ENCODE data around the gene TDRD7. TPM values are rescaled to one million over a fixed set of nuclear protein-coding genes. Genes with fewer than 3 reads are reported as not detected.

TDRD7 gene
- total and polyA plus RNA-seq, 9 of the 15 experiments (the other 6 are each of a cell fraction or from before 2014, with no cell fraction given): 2.2 to 7.7 (median 5.2) TPM

DNA sequence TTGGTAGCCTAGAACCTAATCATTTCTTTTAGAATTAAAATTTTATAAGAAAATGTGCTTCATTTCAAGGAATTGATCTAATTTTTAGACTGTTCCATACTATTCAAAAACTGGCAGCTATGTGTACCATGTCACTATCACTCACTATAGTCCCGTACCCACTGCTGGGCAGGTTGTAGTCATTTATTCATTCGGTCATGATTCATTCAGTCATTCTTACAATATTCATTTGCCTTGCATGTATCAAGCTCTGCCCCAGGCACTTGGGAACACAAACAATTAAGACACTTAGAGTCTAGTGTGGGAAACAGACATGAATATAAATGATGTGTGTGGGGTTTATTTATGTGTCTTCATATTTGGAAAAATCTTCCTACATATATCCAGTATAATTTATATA lies 26.4 kb downstream of the TDRD7 start:
- TF ChIP-seq, protein P1, sequence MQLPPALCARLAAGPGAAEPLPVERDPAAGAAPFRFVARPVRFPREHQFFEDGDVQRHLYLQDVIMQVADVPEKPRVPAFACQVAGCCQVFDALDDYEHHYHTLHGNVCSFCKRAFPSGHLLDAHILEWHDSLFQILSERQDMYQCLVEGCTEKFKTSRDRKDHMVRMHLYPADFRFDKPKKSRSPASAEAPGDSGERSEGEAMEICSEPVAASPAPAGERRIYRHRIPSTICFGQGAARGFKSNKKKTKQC (CRISPR knock-in tag; IDR thresholded peaks at IDR 0.05): no peak
- TF ChIP-seq HNRNPL (IDR thresholded peaks at IDR 0.05; ENCODE audit: low read depth, low read length): no peak
- no peak for TF ChIP-seq NR2C1 (IDR thresholded peaks at IDR 0.05)
- TF ChIP-seq NR2C1 (tag; IDR thresholded peaks at IDR 0.05): no peak
- TF ChIP-seq SMAD3 (CRISPR knock-in tag; conservative IDR thresholded peaks at IDR 0.05): no peak
- TF ChIP-seq CBX1 (IDR thresholded peaks at IDR 0.05; ENCODE audit: low read depth): no peak
- no peak for TF ChIP-seq TOE1 (IDR thresholded peaks at IDR 0.05; ENCODE audit: borderline replicate concordance)
- TF ChIP-seq TOE1 (CRISPR knock-in tag; IDR thresholded peaks at IDR 0.05; ENCODE audit: borderline replicate concordance, low read depth): no peak
- TF ChIP-seq, protein P2, sequence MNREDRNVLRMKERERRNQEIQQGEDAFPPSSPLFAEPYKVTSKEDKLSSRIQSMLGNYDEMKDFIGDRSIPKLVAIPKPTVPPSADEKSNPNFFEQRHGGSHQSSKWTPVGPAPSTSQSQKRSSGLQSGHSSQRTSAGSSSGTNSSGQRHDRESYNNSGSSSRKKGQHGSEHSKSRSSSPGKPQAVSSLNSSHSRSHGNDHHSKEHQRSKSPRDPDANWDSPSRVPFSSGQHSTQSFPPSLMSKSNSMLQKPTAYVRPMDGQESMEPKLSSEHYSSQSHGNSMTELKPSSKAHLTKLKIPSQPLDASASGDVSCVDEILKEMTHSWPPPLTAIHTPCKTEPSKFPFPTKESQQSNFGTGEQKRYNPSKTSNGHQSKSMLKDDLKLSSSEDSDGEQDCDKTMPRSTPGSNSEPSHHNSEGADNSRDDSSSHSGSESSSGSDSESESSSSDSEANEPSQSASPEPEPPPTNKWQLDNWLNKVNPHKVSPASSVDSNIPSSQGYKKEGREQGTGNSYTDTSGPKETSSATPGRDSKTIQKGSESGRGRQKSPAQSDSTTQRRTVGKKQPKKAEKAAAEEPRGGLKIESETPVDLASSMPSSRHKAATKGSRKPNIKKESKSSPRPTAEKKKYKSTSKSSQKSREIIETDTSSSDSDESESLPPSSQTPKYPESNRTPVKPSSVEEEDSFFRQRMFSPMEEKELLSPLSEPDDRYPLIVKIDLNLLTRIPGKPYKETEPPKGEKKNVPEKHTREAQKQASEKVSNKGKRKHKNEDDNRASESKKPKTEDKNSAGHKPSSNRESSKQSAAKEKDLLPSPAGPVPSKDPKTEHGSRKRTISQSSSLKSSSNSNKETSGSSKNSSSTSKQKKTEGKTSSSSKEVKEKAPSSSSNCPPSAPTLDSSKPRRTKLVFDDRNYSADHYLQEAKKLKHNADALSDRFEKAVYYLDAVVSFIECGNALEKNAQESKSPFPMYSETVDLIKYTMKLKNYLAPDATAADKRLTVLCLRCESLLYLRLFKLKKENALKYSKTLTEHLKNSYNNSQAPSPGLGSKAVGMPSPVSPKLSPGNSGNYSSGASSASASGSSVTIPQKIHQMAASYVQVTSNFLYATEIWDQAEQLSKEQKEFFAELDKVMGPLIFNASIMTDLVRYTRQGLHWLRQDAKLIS (CRISPR knock-in tag; IDR thresholded peaks at IDR 0.05): no peak
- no peak for TF ChIP-seq CCAR2 (IDR thresholded peaks at IDR 0.05; ENCODE audit: low read depth, low read length)
- no peak for TF ChIP-seq MCM2 (IDR thresholded peaks at IDR 0.05; ENCODE audit: low read depth)
- TF ChIP-seq BRF1 (IDR thresholded peaks at IDR 0.05; ENCODE audit: borderline replicate concordance, extremely low read depth, insufficient read length): no peak
- no peak for TF ChIP-seq DNMT1 (IDR thresholded peaks at IDR 0.05)
- TF ChIP-seq ZNF830 (CRISPR knock-in tag; IDR thresholded peaks at IDR 0.05): no peak
- no peak for TF ChIP-seq POLR3A (IDR thresholded peaks at IDR 0.05; ENCODE audit: borderline replicate concordance, extremely low read depth, insufficient read depth, insufficient read length)
- TF ChIP-seq HDAC2 (IDR thresholded peaks at IDR 0.05): no peak
- TF ChIP-seq SIRT6 (IDR thresholded peaks at IDR 0.05; ENCODE audit: low read depth, low read length): no peak
- no peaks in the 10 kb centered on the region for H3K9me1 ChIP-seq (ENCODE audit: control insufficient read depth, insufficient read depth, low read length)
- no peaks in the 10 kb centered on the region for H3K79me2 ChIP-seq (ENCODE audit: control insufficient read depth, insufficient read depth, low read length)
- H3K36me3 ChIP-seq (ENCODE audit: control insufficient read depth, insufficient read depth, low read length): no peaks in the 10 kb centered on the region
- ATAC-seq: no peak
- BruUV-seq (replicated peaks): no TSS peak
- DNase-seq (ENCODE audit: extremely low read depth in 1 of 4, low spot score in 3 of 4): no peak
- H3K4me1 ChIP-seq (replicated peaks in 1 of 2; ENCODE audit: control insufficient read depth in 2 of 2, insufficient read depth in 2 of 2, low read length in 2 of 2): no peaks in the 10 kb centered on the region
- POLR2A ChIA-PET: interaction anchor here (0.6 to 0.8 kb wide), 2 partner anchors 14 to 1208 kb away, joined by 3 read pairs; no protein-coding TSS in a partner anchor
- no peaks in the 10 kb centered on the region for H3K9me3 ChIP-seq (replicated peaks; ENCODE audit: control insufficient read depth, insufficient read depth, low read depth, low read length)
- H3K4me2 ChIP-seq (ENCODE audit: insufficient read depth, low read length): no peak overlapping the region
- intact Hi-C loops (cut with micrococcal nuclease) (no loop called here), in situ Hi-C loops (cut with MboI) (no loop called here)
- H3K9ac ChIP-seq (ENCODE audit: insufficient read depth in 1 of 2, low read depth in 2 of 2, low read length in 2 of 2): no peak overlapping the region
- whole genome bisulfite sequencing (ENCODE audit: insufficient coverage, low coverage, missing lambda C conversion rate): 63% methylated on average over 2 of the region's 2 CpGs
- FAIRE-seq: no peak
- H3K27ac ChIP-seq (ENCODE audit: extremely low read depth, low read depth, low read length): no peak overlapping the region
- H2AFZ ChIP-seq (ENCODE audit: low read depth, low read length): no peak overlapping the region
- H3K27me3 ChIP-seq (ENCODE audit: control insufficient read depth in 2 of 2, insufficient read depth in 2 of 2, low read length in 2 of 2): no peaks in the 10 kb centered on the region
- no peak overlapping the region for H3K4me3 ChIP-seq
- H4K20me1 ChIP-seq (replicated peaks; ENCODE audit: control insufficient read depth, insufficient read depth, low read length): no peaks in the 10 kb centered on the region
- CTCF ChIA-PET (ENCODE audit: low intra/inter-chr PET ratio): no interaction called here

Measured in K562 (cell line).